Liver (tissue), 9 donors: ENCODE measurements around the gene CCDC102A. TPM values are rescaled to one million over a fixed set of nuclear protein-coding genes. Genes with fewer than 3 reads are reported as not detected.

Source experiments
- DNase-seq: peaks from one replicate; pipeline ENCODE4 v3.0.0-alpha.2; 2017; ENCODE audit warnings: low spot score
- H3K27ac ChIP-seq, 2 donors: one replicate each; pipeline ENCODE4 v1.7.0; 2013; ENCODE audit warnings: inconsistent platforms in 2 of 2, low read length in 2 of 2, control low read depth in 1 of 2, low read depth in 1 of 2, mild to moderate bottlenecking in 1 of 2
- H3K27me3 ChIP-seq, 4 donors: one replicate each; pipeline versions ENCODE4 v1.6.1 to v1.7.0; 2013; ENCODE audit warnings: low read length in 3 of 4, inconsistent platforms in 1 of 4, mild to moderate bottlenecking in 1 of 4, moderate library complexity in 1 of 4; ENCODE audit not compliant: control insufficient read depth in 4 of 4, insufficient read depth in 4 of 4
- H3K36me3 ChIP-seq, 4 donors: one replicate each; pipeline versions ENCODE4 v1.6.1 to v1.7.0; 2013; ENCODE audit warnings: low read length in 3 of 4, mild to moderate bottlenecking in 3 of 4, low read depth in 1 of 4, moderate library complexity in 1 of 4; ENCODE audit not compliant: control insufficient read depth in 4 of 4, insufficient read depth in 3 of 4
- H3K4me1 ChIP-seq, 4 donors: one replicate each; pipeline versions ENCODE4 v1.6.1 to v1.7.0; 2013; ENCODE audit warnings: low read length in 3 of 4, mild to moderate bottlenecking in 3 of 4, moderate library complexity in 1 of 4; ENCODE audit not compliant: control insufficient read depth in 4 of 4, insufficient read depth in 4 of 4
- H3K4me3 ChIP-seq, 3 donors: one replicate each; pipeline versions ENCODE4 v1.6.1 to v1.7.0; 2013; ENCODE audit warnings: low read length in 3 of 3, control low read depth in 1 of 3, low read depth in 1 of 3, mild to moderate bottlenecking in 1 of 3
- H3K9ac ChIP-seq, 2 donors: one replicate each; pipeline ENCODE4 v1.7.0; 2013; ENCODE audit warnings: low read length in 2 of 2, mild to moderate bottlenecking in 2 of 2, moderate library complexity in 2 of 2, control low read depth in 1 of 2, low read depth in 1 of 2
- H3K9me3 ChIP-seq, 4 donors: one replicate each; pipeline versions ENCODE4 v1.6.1 to v1.7.0; 2013; ENCODE audit warnings: low read length in 3 of 4; ENCODE audit not compliant: control insufficient read depth in 4 of 4
- ATF3 ChIP-seq: IDR thresholded peaks from 2 replicates; pipeline ENCODE4 v1.6.1; 2016; ENCODE audit warnings: antibody characterized with exemption
- CTCF ChIP-seq: fragments of 150-350 bp; IDR thresholded peaks from 2 replicates; pipeline ENCODE4 v1.5.1; 2017; ENCODE audit warnings: improper control_type of control experiment, low read depth, low read length; ENCODE audit not compliant: missing input control
- EGR1 ChIP-seq, 2 donors: IDR thresholded peaks; 2 replicates each; pipeline ENCODE4 v1.6.1; 2016 to 2018; ENCODE audit warnings: antibody characterized with exemption in 2 of 2, low read depth in 2 of 2
- FOXA1 ChIP-seq: IDR thresholded peaks from 2 replicates; pipeline ENCODE4 v1.6.1; 2016; ENCODE audit warnings: antibody characterized with exemption
- FOXA2 ChIP-seq: IDR thresholded peaks from 2 replicates; pipeline ENCODE4 v1.6.1; 2016; ENCODE audit warnings: antibody characterized with exemption
- GABPA ChIP-seq, 2 donors: IDR thresholded peaks in 1 of 2; conservative IDR thresholded peaks in 1 of 2; 2 replicates each; pipeline ENCODE4 v1.6.1; 2016; ENCODE audit warnings: antibody characterized with exemption in 2 of 2, mild to moderate bottlenecking in 1 of 2, moderate library complexity in 1 of 2
- HNF4A ChIP-seq, 2 donors: conservative IDR thresholded peaks; 2 replicates each; pipeline ENCODE4 v1.6.1; 2016; ENCODE audit warnings: antibody characterized with exemption in 2 of 2, mild to moderate bottlenecking in 2 of 2
- HNF4G ChIP-seq: IDR thresholded peaks from 2 replicates; pipeline ENCODE4 v1.6.1; 2016; ENCODE audit warnings: antibody characterized with exemption
- JUND ChIP-seq, 2 donors: IDR thresholded peaks; 2 replicates each; pipeline ENCODE4 v1.6.1; 2016; ENCODE audit warnings: antibody characterized with exemption in 2 of 2
- MAX ChIP-seq: IDR thresholded peaks from 2 replicates; pipeline ENCODE4 v1.6.1; 2016; ENCODE audit warnings: antibody characterized with exemption
- NR2F2 ChIP-seq: IDR thresholded peaks from 2 replicates; pipeline ENCODE4 v1.6.1; 2016; ENCODE audit warnings: antibody characterized with exemption
- RAD21 ChIP-seq, 2 donors: IDR thresholded peaks; 2 replicates each; pipeline ENCODE4 v1.6.1; 2016; ENCODE audit warnings: antibody characterized with exemption in 2 of 2, mild to moderate bottlenecking in 2 of 2
- REST ChIP-seq: IDR thresholded peaks from 2 replicates; pipeline ENCODE4 v1.6.1; 2016; ENCODE audit warnings: antibody characterized with exemption, mild to moderate bottlenecking
- SP1 ChIP-seq: IDR thresholded peaks from 2 replicates; pipeline ENCODE4 v1.6.1; 2018; ENCODE audit warnings: antibody characterized with exemption, mild to moderate bottlenecking
- TAF1 ChIP-seq: conservative IDR thresholded peaks from 2 replicates; pipeline ENCODE4 v1.6.1; 2016; ENCODE audit warnings: antibody characterized with exemption, mild to moderate bottlenecking
- YY1 ChIP-seq: IDR thresholded peaks from 2 replicates; pipeline ENCODE4 v1.6.1; 2016; ENCODE audit warnings: antibody characterized with exemption, mild to moderate bottlenecking
- ZBTB33 ChIP-seq: IDR thresholded peaks from 2 replicates; pipeline ENCODE4 v1.6.1; 2016; ENCODE audit warnings: antibody characterized with exemption
- WGBS: extraction: QIAGEN DNeasy Blood & Tissue Kit; methylation state at CpG from one replicate; pipeline ENCODE4 v1.1.7; 2013; 5-methylcytosine and 5-hydroxymethylcytosine counted together
- polyA plus RNA-seq, 2 donors: library from polyadenylated mRNA; stranded (reverse) in 1 of 2; unstranded in 1 of 2; fragments of 200-250 nt in 1 of 2; fragments of >200 nt in 1 of 2; fragmentation: Nextera tagmentation in 1 of 2; extraction: Ambion mirVana in 1 of 2; gene quantifications; one replicate each; pipeline versions ENCODE4 v1.2.1 to v1.2.3, GENCODE V29; 2013 to 2015
- total RNA-seq, 2 donors: library from RNA; depleted of rRNA; stranded (reverse); fragments of >200 nt; gene quantifications; one replicate each; pipeline ENCODE4 v1.2.3, GENCODE V29; 2014
- donor health status: healthy.
- donor health status: healthy.
- donor health status: healthy.
- donor health status: healthy.
- donor health status: healthy.

Gene CCDC102A
- total and polyA plus RNA-seq, 4 donors, result 0.36 to 2.6 (median 1.7) TPM

GRCh38 chr16:57538235-57538721 is 1.9 kb upstream of the CCDC102A start:
- no peaks in the 10 kb centered on the region for H3K27me3 ChIP-seq
- no peak for DNase-seq
- no peak overlapping the region for H3K27ac ChIP-seq
- 83% methylated on average over 14 of the region's 14 CpGs for WGBS
- no peak overlapping the region for H3K9ac ChIP-seq
- no peak overlapping the region for H3K4me3 ChIP-seq
- no peaks in the 10 kb centered on the region for H3K9me3 ChIP-seq
- H3K4me1 ChIP-seq, result peaks cover 0 to 5% (median 2%) of the 10 kb centered on the region in 4 donors
- TF ChIP-seq GABPA (IDR thresholded peaks at IDR 0.05 in 1 of 2, conservative IDR thresholded peaks at IDR 0.05 in 1 of 2) (no peak), TAF1 (no peak), FOXA2 (no peak), ZBTB33 (no peak), HNF4G (no peak), REST (no peak), MAX (no peak), ATF3 (no peak), RAD21 (IDR thresholded peaks at IDR 0.05) (no peak), CTCF (no peak), NR2F2 (no peak), SP1 (no peak), YY1 (no peak), EGR1 (IDR thresholded peaks at IDR 0.05; ENCODE audit: low read depth in 2 of 2) (no peak), JUND (IDR thresholded peaks at IDR 0.05) (no peak), FOXA1 (no peak), HNF4A (conservative IDR thresholded peaks at IDR 0.05) (no peak)
- H3K36me3 ChIP-seq, result no peaks in the 10 kb centered on the region
